ENCODE measurements around the gene LYPD1.
"Not testable (repeated sequence)": the region's sequence is repeated elsewhere in the genome, so short reads cannot be mapped to it uniquely, and the experiment has no call there.

Gene LYPD1
- 0.04 to 0.12 reads per million in 2 experiments for total RNA-seq

- no peak for DNase-seq (ENCODE audit: low read depth)
Measured at GRCh38 chr2:132669908-132670495, at the start of gene LYPD1. LYPD1 (minus strand) TSS chr2:132670205; CDS start chr2:132669932, 273 bp downstream.

- DNase-seq (ENCODE audit: low read depth) = no peak
Measured at GRCh38 chr2:132719480-132719879, 49.5 kb upstream of the LYPD1 start.

GRCh38 chr2:132716954-132717353, 46.9 kb upstream of the LYPD1 start:
- DNase-seq (ENCODE audit: low read depth) = no peak

GRCh38 chr2:132715386-132716351, 45.7 kb upstream of the LYPD1 start:
- no peak for DNase-seq (ENCODE audit: low read depth)

GRCh38 chr2:132703396-132703795, 33.4 kb upstream of the LYPD1 start:
- DNase-seq (ENCODE audit: low read depth) = no peak

GRCh38 chr2:132701810-132702209, 31.8 kb upstream of the LYPD1 start:
- no peak for DNase-seq (ENCODE audit: low read depth)

- DNase-seq (ENCODE audit: low read depth) = not testable (repeated sequence)
Measured at GRCh38 chr2:132699802-132700201, 29.8 kb upstream of the LYPD1 start.

GRCh38 chr2:132698347-132698746, 28.3 kb upstream of the LYPD1 start:
- DNase-seq (ENCODE audit: low read depth) = not testable (repeated sequence)

- DNase-seq (ENCODE audit: low read depth) = no peak
Measured at GRCh38 chr2:132697556-132698205, 27.7 kb upstream of the LYPD1 start.

GRCh38 chr2:132692816-132693215, 22.8 kb upstream of the LYPD1 start:
- DNase-seq (ENCODE audit: low read depth) = no peak

GRCh38 chr2:132691556-132691955, 21.6 kb upstream of the LYPD1 start:
- no peak for DNase-seq (ENCODE audit: low read depth)

- no peak for DNase-seq (ENCODE audit: low read depth)
Measured at GRCh38 chr2:132690664-132691303, 20.8 kb upstream of the LYPD1 start.

- DNase-seq (ENCODE audit: low read depth) = no peak
Measured at GRCh38 chr2:132681766-132682165, 11.8 kb upstream of the LYPD1 start.

GRCh38 chr2:132680544-132680943, 10.5 kb upstream of the LYPD1 start:
- DNase-seq (ENCODE audit: low read depth) = no peak

- no peak for DNase-seq (ENCODE audit: low read depth)
Measured at GRCh38 chr2:132678483-132678882, 8.5 kb upstream of the LYPD1 start.

- no peak for DNase-seq (ENCODE audit: low read depth)
Measured at GRCh38 chr2:132677661-132678060, 7.7 kb upstream of the LYPD1 start.

- no peak for DNase-seq (ENCODE audit: low read depth)
Measured at GRCh38 chr2:132676999-132677398, 7.0 kb upstream of the LYPD1 start.

- DNase-seq (ENCODE audit: low read depth) = no peak
Measured at GRCh38 chr2:132671151-132671835, 1.3 kb upstream of the LYPD1 start.

- DNase-seq (ENCODE audit: low read depth) = no peak
Measured at GRCh38 chr2:132670496-132671150, 618 bp upstream of the LYPD1 start.

GRCh38 chr2:132668987-132669907, 758 bp downstream of the LYPD1 start:
- DNase-seq (ENCODE audit: low read depth) = no peak
